Upper lobe of right lung (tissue), 1 donor: ENCODE data around the gene EXOC2. TPM values are rescaled to one million over a fixed set of nuclear protein-coding genes. Genes with fewer than 3 reads are reported as not detected.
A peak's percentile ranks its signal among the peaks of the same experiment; 100 is the strongest.

Source experiments
- ATAC-seq: fragments of 200-7000 bp; cut with Tn5 transposase; one replicate; pipeline ENCODE4 v1.9.1; 2020; ENCODE audit warnings: mild to moderate bottlenecking, moderate library complexity
- DNase-seq: peaks from one replicate; pipeline ENCODE4 v3.0.0-alpha.2; 2020
- H3K27ac ChIP-seq: fragments of 200-600 bp; one replicate; pipeline ENCODE4 v1.8.0; 2022
- H3K27me3 ChIP-seq: fragments of 200-600 bp; one replicate; pipeline ENCODE4 v1.8.0; 2022; ENCODE audit warnings: mild to moderate bottlenecking
- H3K36me3 ChIP-seq: fragments of 200-600 bp; one replicate; pipeline ENCODE4 v1.8.0; 2022
- H3K4me1 ChIP-seq: fragments of 200-600 bp; one replicate; pipeline ENCODE4 v1.8.0; 2022
- H3K4me3 ChIP-seq: fragments of 200-600 bp; one replicate; pipeline ENCODE4 v1.8.0; 2022; ENCODE audit warnings: mild to moderate bottlenecking
- H3K9me3 ChIP-seq: fragments of 200-600 bp; one replicate; pipeline ENCODE4 v1.8.0; 2022
- CTCF ChIP-seq: fragments of 200-600 bp; IDR thresholded peaks from one replicate; pipeline ENCODE4 v1.8.0; 2022; ENCODE audit warnings: antibody characterized with exemption
- intact Hi-C: fragments of 100-400 bp; cut with DNase I; formaldehyde crosslinking; loops from one replicate; pipeline ENCODE4 v1.11.0; 2022
- total RNA-seq: library from RNA; stranded (reverse); fragmentation: NEBNext Ultra II Directional; extraction: Animal tissue kit (Norgen Biotek cat#: 25700); gene quantifications from one replicate; pipeline ENCODE4 v1.2.1, GENCODE V29; 2021
- donor health status: DM: no; HTN: yes; CAD: no; lungs with severe emphysema.

Gene EXOC2
- total RNA-seq, 1 donor from 2014 or later, result 31.2 TPM

- Histone ChIP-seq H3K4me3 (no peak overlapping the region), H3K9me3 (no peaks in the 10 kb centered on the region), H3K27ac (no peak overlapping the region), H3K4me1 (peaks cover 13% of the 10 kb centered on the region), H3K36me3 (no peaks in the 10 kb centered on the region), H3K27me3 (no peaks in the 10 kb centered on the region)
- TF ChIP-seq CTCF, result no peak
- no peak for ATAC-seq
- intact Hi-C loops, result no loop called here
- DNase-seq, result no peak
These were observed 15.3 kb upstream of the EXOC2 start for GRCh38 chr6:708237-708598.

- Histone ChIP-seq H3K4me3 (no peak overlapping the region), H3K9me3 (no peaks in the 10 kb centered on the region), H3K27ac (no peak overlapping the region), H3K27me3 (no peaks in the 10 kb centered on the region), H3K36me3 (no peaks in the 10 kb centered on the region), H3K4me1 (peaks cover 13% of the 10 kb centered on the region)
- TF ChIP-seq CTCF, result no peak
- intact Hi-C loops, result no loop called here
- DNase-seq, result no peak
- ATAC-seq, result no peak
These were observed 14.8 kb upstream of the EXOC2 start for GRCh38 chr6:707576-708236.

- no peaks in the 10 kb centered on the region for H3K36me3 ChIP-seq
- DNase-seq, result no peak
- intact Hi-C loops, result no loop called here
- TF ChIP-seq CTCF, result no peak
- H3K9me3 ChIP-seq, result no peaks in the 10 kb centered on the region
- no peak overlapping the region for H3K4me3 ChIP-seq
- H3K27ac ChIP-seq, result no peak overlapping the region
- H3K27me3 ChIP-seq, result no peaks in the 10 kb centered on the region
- H3K4me1 ChIP-seq, result peaks cover 13% of the 10 kb centered on the region
- ATAC-seq, result no peak
These were observed 14.0 kb upstream of the EXOC2 start for GRCh38 chr6:706819-707381.

GRCh38 chr6:706146-706545, 13.2 kb upstream of the EXOC2 start:
- H3K9me3 ChIP-seq, result no peaks in the 10 kb centered on the region
- H3K36me3 ChIP-seq, result no peaks in the 10 kb centered on the region
- H3K27me3 ChIP-seq, result no peaks in the 10 kb centered on the region
- DNase-seq, result no peak
- no peak for TF ChIP-seq CTCF
- no peak overlapping the region for H3K4me3 ChIP-seq
- H3K4me1 ChIP-seq, result peaks cover 6% of the 10 kb centered on the region
- no peak overlapping the region for H3K27ac ChIP-seq
- intact Hi-C loops, result no loop called here
- ATAC-seq, result no peak

- Histone ChIP-seq H3K27me3 (no peaks in the 10 kb centered on the region), H3K27ac (no peak overlapping the region), H3K4me3 (no peak overlapping the region), H3K9me3 (no peaks in the 10 kb centered on the region), H3K4me1 (peaks cover under 1% of the 10 kb centered on the region), H3K36me3 (no peaks in the 10 kb centered on the region)
- TF ChIP-seq CTCF, result no peak
- intact Hi-C loops, result no loop called here
- ATAC-seq (peak; percentile 69), DNase-seq (no peak)
These were observed 12.1 kb upstream of the EXOC2 start for GRCh38 chr6:705047-705446.

- H3K4me3 ChIP-seq, result no peak overlapping the region
- no peak overlapping the region for H3K27ac ChIP-seq
- H3K36me3 ChIP-seq, result no peaks in the 10 kb centered on the region
- DNase-seq, result no peak
- no peak for ATAC-seq
- no peaks in the 10 kb centered on the region for H3K4me1 ChIP-seq
- no peak for TF ChIP-seq CTCF
- no peaks in the 10 kb centered on the region for H3K27me3 ChIP-seq
- intact Hi-C loops, result loop anchor here (5.0 kb wide), 1 partner anchor 292 kb away; no protein-coding TSS in a partner anchor
- no peaks in the 10 kb centered on the region for H3K9me3 ChIP-seq
These were observed 11.1 kb upstream of the EXOC2 start for GRCh38 chr6:704046-704445.
